Stimulated activated CD4-positive, alpha-beta T cell treated with anti-CD3 and anti-CD28 coated beads, TNF-alpha, amount 100 ng/mL, for 4 hours (primary cell): Measurements from ENCODE around the gene CEACAM16.
A peak's percentile ranks its signal among the peaks of the same experiment; 100 is the strongest.

Experiments used
- DNase-seq, 3 experiments: peaks; one replicate each; pipeline ENCODE4 v3.0.0-alpha.2; 2020; ENCODE audit warnings: low read depth in 3 of 3

Gene CEACAM16

GRCh38 chr19:44746616-44746945 lies 47.6 kb downstream of the CEACAM16 start:
- no peak for DNase-seq

GRCh38 chr19:44746946-44747738 lies 48.2 kb downstream of the CEACAM16 start:
- peak; percentile 89 to 94 (median 94) for DNase-seq

GRCh38 chr19:44747739-44748425 lies 48.9 kb downstream of the CEACAM16 start:
- DNase-seq, result peak in 2 of 3 experiments; percentile 8 to 31

DNA sequence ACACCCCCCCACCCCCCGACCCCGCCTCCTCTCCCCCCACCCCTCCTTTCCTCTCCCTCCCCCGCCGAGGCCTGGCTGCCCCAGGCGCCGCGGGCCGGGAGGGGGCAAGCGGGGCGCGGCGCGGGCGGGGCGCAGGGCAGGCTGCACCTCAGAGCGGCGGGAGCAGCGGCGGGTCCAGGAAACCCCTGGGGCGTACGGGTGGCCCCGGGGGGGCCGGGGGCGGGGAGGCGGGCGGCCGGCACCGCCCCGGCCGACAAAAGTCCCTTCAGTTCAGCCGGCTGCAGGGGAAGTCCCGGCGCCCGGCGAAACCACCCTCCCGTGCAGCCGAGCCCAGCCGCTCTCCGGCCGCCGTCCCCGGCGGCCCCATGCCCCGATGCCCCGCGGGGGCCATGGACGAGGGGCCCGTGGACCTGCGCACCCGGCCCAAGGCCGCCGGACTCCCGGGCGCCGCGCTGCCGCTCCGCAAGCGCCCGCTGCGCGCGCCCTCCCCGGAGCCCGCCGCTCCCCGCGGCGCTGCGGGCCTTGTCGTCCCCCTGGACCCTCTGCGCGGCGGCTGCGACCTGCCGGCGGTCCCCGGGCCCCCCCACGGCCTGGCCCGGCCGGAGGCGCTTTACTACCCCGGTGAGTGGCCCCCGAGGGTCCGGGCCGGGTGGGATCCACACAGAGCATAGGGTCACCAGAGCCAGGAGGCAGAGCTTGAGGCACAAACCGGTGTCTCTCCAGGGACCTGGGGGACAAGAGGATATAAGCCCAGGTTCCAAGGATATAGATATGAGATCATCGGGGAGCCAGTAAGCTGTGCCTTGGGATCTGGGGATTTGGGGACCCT lies 49.7 kb downstream of the CEACAM16 start, which contains the start of gene BCL3:
BCL3 (plus strand) TSS at position 283 of the 829 bp plus-strand sequence; CDS start at position 366, 83 bp downstream.
- peak; percentile 40 to 60 (median 51) for DNase-seq

GRCh38 chr19:44749292-44749691 lies 50.3 kb downstream of the CEACAM16 start:
- no peak for DNase-seq

DNA sequence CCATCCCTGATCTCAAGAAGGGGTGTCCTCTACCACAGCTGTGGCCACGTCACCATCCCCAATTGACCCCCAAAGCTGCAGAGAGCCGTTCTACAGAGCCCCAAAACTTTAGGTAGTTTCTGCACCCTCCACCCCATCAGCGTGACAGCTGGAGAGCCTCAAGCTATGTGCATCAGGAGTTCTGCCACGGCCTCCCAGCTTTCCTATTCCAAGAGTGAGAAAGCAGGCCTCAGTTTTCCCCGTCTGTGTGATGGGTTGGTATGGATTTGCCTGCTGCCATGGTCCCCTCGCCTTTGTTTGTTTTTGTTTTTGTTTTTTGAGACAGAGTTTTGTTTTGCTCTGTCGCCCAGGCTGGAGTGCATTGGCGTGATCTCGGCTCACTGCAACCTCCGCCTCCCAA lies 51.0 kb downstream of the CEACAM16 start:
- DNase-seq, result no peak

GRCh38 chr19:44752123-44752815 lies 53.3 kb downstream of the CEACAM16 start:
- DNase-seq, result no peak

GRCh38 chr19:44752816-44753625 lies 54.1 kb downstream of the CEACAM16 start:
- peak; percentile 75 to 91 (median 87) for DNase-seq

DNA sequence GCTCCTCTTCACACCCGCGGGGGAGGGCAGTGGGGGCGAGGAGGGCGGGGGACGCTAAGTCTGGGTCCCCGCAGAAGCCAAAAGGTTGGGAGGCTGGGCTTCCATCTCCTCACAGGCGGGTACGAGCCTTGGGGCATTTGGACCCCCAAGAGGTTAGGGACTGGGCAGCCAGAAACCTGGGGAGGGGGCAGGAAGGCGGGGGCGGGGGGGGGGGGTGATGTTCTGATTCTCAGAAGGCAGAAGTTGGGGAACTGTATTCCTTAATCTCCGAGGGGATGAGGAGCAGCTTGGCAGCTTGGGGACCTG lies 54.6 kb downstream of the CEACAM16 start:
- no peak for DNase-seq

GRCh38 chr19:44753932-44754749 lies 55.2 kb downstream of the CEACAM16 start:
- DNase-seq, result peak; percentile 53 to 70 (median 66)

DNA sequence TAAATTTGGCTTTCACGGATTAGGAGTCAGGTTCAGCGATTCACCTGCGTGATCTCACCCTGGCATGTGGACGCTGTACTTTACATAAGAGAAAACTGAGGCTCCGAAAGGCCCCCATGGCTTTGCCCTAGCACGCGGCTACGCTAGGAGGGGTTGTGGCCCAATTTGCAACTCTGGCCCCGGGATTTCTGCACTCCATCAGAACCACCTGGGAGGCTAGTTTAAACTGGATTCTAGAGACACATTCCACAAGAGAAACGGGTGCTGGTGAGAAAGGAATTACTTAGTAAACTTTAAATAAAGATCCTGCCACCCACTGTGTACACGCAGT lies 55.8 kb downstream of the CEACAM16 start:
- DNase-seq, result no peak

GRCh38 chr19:44755219-44755618 lies 56.3 kb downstream of the CEACAM16 start:
- no peak for DNase-seq

DNA sequence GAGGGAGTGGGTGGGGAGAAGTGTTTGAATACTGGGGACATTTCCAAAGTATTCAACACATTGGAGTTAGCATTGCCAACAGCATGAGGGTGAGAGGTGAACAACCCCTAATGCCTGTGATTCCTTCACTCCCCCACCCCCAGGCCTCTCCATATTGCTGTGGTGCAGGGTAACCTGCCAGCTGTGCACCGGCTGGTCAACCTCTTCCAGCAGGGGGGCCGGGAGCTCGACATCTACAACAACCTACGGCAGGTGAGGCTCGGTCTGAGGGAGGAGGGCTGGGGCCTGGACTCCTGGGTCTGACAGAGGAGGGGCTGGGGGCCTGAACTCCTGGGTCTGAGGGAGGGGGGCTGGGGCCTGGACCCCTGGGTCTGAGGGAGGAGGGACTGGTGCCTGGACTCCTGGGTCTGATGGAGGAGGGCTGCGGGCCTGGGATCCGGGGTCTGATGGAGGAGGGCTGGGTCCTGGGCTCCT lies 57.2 kb downstream of the CEACAM16 start:
- DNase-seq, result no peak

DNA sequence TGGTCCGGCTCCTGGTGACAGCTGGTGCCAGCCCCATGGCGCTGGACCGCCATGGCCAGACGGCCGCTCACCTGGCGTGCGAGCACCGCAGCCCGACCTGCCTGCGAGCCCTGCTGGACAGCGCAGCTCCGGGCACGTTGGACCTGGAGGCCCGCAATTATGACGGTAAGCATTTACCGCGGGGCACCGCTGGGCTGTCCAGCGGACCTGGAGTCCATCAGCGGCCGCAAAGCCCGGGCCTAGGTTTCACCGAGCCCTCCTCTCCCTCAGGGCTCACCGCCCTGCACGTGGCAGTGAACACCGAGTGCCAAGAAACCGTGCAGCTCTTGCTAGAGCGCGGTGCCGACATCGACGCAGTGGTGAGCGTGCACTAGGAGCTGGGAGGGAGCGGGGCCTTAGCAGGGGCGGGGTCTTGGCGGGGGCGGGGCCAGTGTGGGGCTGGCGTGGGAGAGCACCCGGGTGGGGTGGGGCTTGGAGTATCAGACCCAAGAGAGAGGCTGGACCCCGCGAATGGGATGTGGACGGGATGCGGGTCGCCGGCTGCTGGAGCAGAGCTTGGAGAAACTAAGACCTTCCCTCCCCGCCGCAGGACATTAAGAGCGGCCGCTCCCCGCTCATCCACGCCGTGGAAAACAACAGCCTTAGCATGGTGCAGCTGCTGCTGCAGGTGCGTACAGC lies 58.2 kb downstream of the CEACAM16 start:
- DNase-seq, result no peak

GRCh38 chr19:44757735-44758505 lies 59.0 kb downstream of the CEACAM16 start:
- DNase-seq, result no peak

GRCh38 chr19:44758596-44758995 lies 59.6 kb downstream of the CEACAM16 start:
- DNase-seq, result no peak

DNA sequence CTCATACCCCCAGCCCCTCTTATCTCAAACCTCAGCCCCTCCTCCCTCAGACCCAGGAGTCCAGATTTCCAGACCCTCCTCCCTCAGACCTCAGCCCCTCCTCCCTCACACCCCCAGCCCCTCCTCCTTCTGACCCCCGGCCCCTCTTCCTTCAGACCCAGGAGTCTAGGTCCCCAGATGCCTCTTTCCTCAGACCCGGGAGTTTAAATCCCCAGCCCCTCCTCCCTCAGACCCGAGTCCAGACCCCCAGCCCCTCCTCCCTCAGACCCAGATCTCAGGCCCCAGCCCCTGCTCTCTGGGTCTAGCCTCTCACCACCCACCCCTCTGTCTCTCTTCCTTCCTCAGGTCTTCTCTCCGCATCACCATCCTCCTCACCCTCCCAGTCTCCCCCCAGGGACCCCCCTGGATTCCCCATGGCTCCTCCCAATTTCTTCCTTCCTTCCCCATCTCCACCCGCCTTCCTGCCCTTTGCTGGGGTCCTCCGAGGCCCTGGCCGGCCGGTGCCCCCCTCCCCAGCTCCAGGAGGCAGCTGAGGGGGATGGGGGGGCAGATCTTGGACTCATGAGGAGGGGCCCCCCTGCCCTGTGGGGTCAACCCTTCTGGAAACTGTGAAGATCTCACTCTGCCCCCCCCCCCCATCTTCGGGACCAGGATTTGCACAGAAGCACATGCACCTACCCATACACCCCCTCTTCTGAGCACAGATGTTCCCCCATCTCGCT lies 60.3 kb downstream of the CEACAM16 start:
- no peak for DNase-seq
